Glutamatergic neuron (in vitro differentiated cells): ENCODE results near the gene LZTFL1. TPM values are rescaled to one million over a fixed set of nuclear protein-coding genes. Genes with fewer than 3 reads are reported as not detected.

ENCODE experiments used
- DNase-seq: peaks from one replicate; pipeline ENCODE4 v3.0.0; 2022
- H3K27ac Mint-ChIP-seq: one replicate; pipeline ENCODE4 v1.8.0; 2020; ENCODE audit warnings: mild to moderate bottlenecking, mixed read lengths, inconsistent platforms; ENCODE audit not compliant: unreplicated experiment
- H3K27me3 Mint-ChIP-seq: one replicate; pipeline ENCODE4 v1.8.0; 2020; ENCODE audit warnings: mild to moderate bottlenecking, moderate library complexity, mixed read lengths, inconsistent platforms; ENCODE audit not compliant: unreplicated experiment
- H3K36me3 Mint-ChIP-seq: one replicate; pipeline ENCODE4 v1.8.0; 2020; ENCODE audit warnings: mild to moderate bottlenecking, mixed read lengths, inconsistent platforms; ENCODE audit not compliant: unreplicated experiment
- H3K4me1 Mint-ChIP-seq: one replicate; pipeline ENCODE4 v1.8.0; 2020; ENCODE audit warnings: mild to moderate bottlenecking, low read depth, mixed read lengths, inconsistent platforms; ENCODE audit not compliant: unreplicated experiment
- H3K4me3 Mint-ChIP-seq: one replicate; pipeline ENCODE4 v1.8.0; 2020; ENCODE audit warnings: mild to moderate bottlenecking, mixed read lengths, inconsistent platforms; ENCODE audit not compliant: unreplicated experiment
- H3K9me3 Mint-ChIP-seq: one replicate; pipeline ENCODE4 v1.8.0; 2020; ENCODE audit warnings: mild to moderate bottlenecking, moderate library complexity, mixed read lengths, inconsistent platforms; ENCODE audit not compliant: unreplicated experiment
- total RNA-seq: library from RNA; stranded (reverse); fragmentation: NEBNext Ultra II Directional; extraction: Animal tissue kit (Norgen Biotek cat#: 25700); gene quantifications from one replicate; pipeline ENCODE4 v1.2.1, GENCODE V29; 2021; ENCODE audit not compliant: unreplicated experiment
- TF ChIP-seq, protein P1 (sequence below): fragments of 200-600 bp; sonication (generic); IDR thresholded peaks from one replicate; pipeline ENCODE4 v1.5.0; 2021; ENCODE audit not compliant: partially characterized antibody, unreplicated experiment

The LZTFL1 gene
- total RNA-seq, 1 donor from 2014 or later, result 5.9 TPM

DNA sequence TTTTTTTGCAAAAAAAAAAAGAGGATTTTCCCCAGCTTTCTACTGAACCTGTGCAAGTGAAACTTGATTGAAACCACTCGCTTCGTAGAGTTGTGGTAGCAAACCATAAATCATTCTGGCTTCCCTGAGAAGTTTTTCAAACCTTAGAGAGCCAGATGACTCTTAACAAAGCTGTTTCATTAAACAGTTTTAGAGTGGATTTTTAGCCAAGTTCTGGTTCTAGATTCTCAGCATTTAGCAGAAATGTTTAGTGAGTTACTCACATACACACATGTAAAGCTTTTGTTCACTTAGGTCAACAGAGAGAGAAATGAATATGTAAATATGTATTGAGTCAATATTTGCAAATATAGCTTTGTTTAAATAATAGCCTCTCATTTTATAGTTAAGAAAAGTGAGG is 26.3 kb upstream of the LZTFL1 start:
- no peak overlapping the region for H3K27ac Mint-ChIP-seq
- TF ChIP-seq, protein P1, sequence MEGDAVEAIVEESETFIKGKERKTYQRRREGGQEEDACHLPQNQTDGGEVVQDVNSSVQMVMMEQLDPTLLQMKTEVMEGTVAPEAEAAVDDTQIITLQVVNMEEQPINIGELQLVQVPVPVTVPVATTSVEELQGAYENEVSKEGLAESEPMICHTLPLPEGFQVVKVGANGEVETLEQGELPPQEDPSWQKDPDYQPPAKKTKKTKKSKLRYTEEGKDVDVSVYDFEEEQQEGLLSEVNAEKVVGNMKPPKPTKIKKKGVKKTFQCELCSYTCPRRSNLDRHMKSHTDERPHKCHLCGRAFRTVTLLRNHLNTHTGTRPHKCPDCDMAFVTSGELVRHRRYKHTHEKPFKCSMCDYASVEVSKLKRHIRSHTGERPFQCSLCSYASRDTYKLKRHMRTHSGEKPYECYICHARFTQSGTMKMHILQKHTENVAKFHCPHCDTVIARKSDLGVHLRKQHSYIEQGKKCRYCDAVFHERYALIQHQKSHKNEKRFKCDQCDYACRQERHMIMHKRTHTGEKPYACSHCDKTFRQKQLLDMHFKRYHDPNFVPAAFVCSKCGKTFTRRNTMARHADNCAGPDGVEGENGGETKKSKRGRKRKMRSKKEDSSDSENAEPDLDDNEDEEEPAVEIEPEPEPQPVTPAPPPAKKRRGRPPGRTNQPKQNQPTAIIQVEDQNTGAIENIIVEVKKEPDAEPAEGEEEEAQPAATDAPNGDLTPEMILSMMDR, result no peak
- H3K27me3 Mint-ChIP-seq, result no peaks in the 10 kb centered on the region
- no peaks in the 10 kb centered on the region for H3K9me3 Mint-ChIP-seq
- DNase-seq, result no peak
- H3K4me3 Mint-ChIP-seq, result no peak overlapping the region
- H3K4me1 Mint-ChIP-seq, result no peaks in the 10 kb centered on the region
- H3K36me3 Mint-ChIP-seq, result no peaks in the 10 kb centered on the region

DNA sequence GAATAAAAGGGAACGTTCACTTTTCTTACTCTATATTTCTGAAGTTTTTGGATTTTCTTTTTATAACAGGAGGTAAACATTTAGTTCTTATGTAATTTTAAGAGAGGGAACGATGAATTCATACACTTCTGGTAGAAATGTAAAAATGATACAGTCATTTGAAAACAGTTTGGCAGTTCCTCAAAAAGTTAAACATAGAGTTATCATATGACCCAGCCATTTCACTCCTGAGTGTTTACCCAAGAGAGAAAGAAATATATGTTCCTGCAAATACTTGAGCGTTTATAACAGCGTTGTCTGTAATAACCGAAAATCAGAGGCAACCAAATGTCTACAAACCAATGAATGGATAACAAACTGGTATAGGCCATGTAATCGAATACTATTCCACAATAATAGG is 23.6 kb upstream of the LZTFL1 start:
- DNase-seq, result no peak
- no peaks in the 10 kb centered on the region for H3K27me3 Mint-ChIP-seq
- no peak overlapping the region for H3K4me3 Mint-ChIP-seq
- no peaks in the 10 kb centered on the region for H3K36me3 Mint-ChIP-seq
- H3K4me1 Mint-ChIP-seq, result no peaks in the 10 kb centered on the region
- no peak overlapping the region for H3K27ac Mint-ChIP-seq
- TF ChIP-seq, protein P1, result no peak
- H3K9me3 Mint-ChIP-seq, result no peaks in the 10 kb centered on the region

DNA sequence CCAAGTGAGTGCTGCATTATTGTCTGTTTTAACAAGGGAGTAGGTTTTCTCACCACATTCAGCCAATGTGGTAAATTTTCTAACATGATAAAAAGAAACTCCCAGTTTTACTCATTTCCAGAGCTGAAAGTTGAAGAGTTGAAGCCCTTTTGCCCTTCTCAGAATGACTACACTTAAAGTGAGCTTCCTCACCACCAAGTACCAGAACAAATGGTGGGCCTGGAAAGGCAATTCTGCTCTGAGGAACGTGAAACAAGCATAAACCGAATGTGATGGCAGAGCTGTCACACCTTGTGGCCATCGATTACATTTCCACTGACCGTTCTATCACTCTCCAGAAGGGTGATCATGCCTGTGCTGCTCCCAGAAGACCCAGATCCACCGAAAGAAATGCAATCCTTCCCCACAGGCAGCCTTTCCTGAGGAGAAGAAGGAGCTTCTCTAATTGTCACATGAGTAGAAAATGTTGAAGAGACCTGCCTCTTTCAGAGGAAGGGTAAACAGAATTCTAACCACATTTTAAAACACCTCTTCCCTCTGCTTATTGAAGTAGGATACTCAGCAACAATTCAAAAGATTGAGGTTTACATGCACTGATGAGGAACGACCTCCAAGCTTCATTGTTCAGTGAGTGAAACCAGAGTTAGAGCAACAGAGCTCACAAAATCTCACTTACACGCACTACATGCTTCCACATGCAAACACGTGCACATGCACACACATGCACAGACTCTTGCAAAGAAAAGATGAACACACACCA is 23.0 kb upstream of the LZTFL1 start:
- Mint-ChIP-seq H3K27me3 (no peaks in the 10 kb centered on the region), H3K27ac (no peak overlapping the region), H3K4me3 (no peak overlapping the region), H3K9me3 (no peaks in the 10 kb centered on the region), H3K4me1 (no peaks in the 10 kb centered on the region), H3K36me3 (no peaks in the 10 kb centered on the region)
- TF ChIP-seq, protein P1, result no peak
- no peak for DNase-seq

DNA sequence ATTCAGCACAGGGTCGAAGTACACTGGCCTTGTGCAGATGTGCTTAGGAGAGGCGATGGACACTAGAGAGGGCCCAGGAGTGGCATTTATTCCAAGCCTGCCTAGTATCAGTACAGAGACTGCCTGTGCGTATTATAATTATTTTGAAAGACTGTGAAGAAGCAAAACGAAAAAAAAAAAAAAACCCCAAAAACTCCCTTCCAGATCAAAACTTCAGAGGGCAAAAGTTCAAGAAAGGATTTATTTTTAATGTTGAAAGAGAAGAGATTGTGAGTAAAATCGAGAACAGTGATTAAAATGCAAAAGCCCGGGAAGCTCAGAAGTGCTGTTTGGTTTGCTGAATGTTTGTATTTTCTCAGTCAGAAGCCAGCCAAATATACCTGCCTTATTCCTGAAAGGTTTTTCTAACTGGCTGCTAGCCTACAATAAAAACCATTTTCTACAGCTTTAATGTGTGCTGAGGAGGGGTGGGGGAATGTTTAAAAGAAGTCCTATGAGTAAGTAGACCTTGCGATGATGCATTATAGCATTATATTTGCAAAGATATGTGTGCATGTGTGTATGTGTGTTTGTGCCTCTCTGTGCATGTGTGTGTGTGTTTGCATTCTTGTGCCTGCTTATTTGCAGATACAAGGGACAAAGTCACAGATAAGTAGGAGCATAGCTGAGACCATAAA is 19.3 kb upstream of the LZTFL1 start:
- H3K4me1 Mint-ChIP-seq, result no peaks in the 10 kb centered on the region
- TF ChIP-seq, protein P1, result no peak
- no peak overlapping the region for H3K27ac Mint-ChIP-seq
- no peak for DNase-seq
- H3K27me3 Mint-ChIP-seq, result no peaks in the 10 kb centered on the region
- H3K36me3 Mint-ChIP-seq, result no peaks in the 10 kb centered on the region
- no peak overlapping the region for H3K4me3 Mint-ChIP-seq
- peaks cover 2% of the 10 kb centered on the region for H3K9me3 Mint-ChIP-seq

DNA sequence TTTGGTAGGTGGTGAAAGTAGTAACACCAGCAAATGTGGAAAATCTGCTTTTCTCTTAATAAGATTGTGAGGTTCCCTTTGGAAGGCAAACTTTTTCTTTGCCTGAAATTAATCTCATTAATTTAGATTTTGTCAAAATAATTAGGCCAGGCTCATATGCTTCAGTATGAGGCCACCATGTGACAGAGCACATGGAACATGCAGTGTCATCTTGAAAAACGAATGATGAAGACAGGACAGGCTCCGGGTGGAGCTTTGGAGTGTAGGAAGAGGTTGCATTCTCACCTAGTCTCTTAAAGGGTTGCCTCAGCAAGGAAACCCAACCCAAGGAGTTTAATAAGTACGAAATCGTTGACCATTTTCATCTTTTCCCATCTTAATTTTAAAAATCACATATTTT is 18.6 kb upstream of the LZTFL1 start:
- no peaks in the 10 kb centered on the region for H3K4me1 Mint-ChIP-seq
- TF ChIP-seq, protein P1, result no peak
- no peak overlapping the region for H3K27ac Mint-ChIP-seq
- H3K4me3 Mint-ChIP-seq, result no peak overlapping the region
- peaks cover 2% of the 10 kb centered on the region for H3K27me3 Mint-ChIP-seq
- no peak for DNase-seq
- peaks cover 2% of the 10 kb centered on the region for H3K9me3 Mint-ChIP-seq
- no peaks in the 10 kb centered on the region for H3K36me3 Mint-ChIP-seq
